WTC11 (cell line): Measurements from ENCODE around the gene CNTN5. TPM values are rescaled to one million over a fixed set of nuclear protein-coding genes. Genes with fewer than 3 reads are reported as not detected.

Experiments
- ATAC-seq: fragments of 200-7000 bp; cut with Tn5 transposase; 2 replicates; pipeline ENCODE4 v1.10.0; 2021; ENCODE audit warnings: mild to moderate bottlenecking, moderate library complexity
- CTCF ChIA-PET: fragments of 300-600 bp; sonication (Branson Sonifier 250); formaldehyde crosslinking; loops from one replicate; lab custom pipeline; 2021; ENCODE audit warnings: antibody characterized with exemption; lab: Charles Lee
- POLR2A ChIA-PET: fragments of 350-600 bp; sonication (Branson Sonifier 250); formaldehyde crosslinking; loops from one replicate; lab custom pipeline; 2021; ENCODE audit warnings: antibody characterized with exemption; lab: Charles Lee
- DNase-seq: peaks from one replicate; pipeline ENCODE4 v3.0.0; 2021; ENCODE audit warnings: low spot score
- H3K27ac Mint-ChIP-seq: 2 replicates; pipeline ENCODE4 v1.8.0; 2021; ENCODE audit warnings: mixed read lengths
- H3K27me3 Mint-ChIP-seq: 2 replicates; pipeline ENCODE4 v1.8.0; 2021; ENCODE audit warnings: low read depth, mild to moderate bottlenecking, moderate library complexity, mixed read lengths
- H3K36me3 Mint-ChIP-seq: 2 replicates; pipeline ENCODE4 v1.8.0; 2021; ENCODE audit warnings: mixed read lengths
- H3K4me1 Mint-ChIP-seq: 2 replicates; pipeline ENCODE4 v1.8.0; 2022; ENCODE audit warnings: mixed read lengths
- H3K4me3 Mint-ChIP-seq: 2 replicates; pipeline ENCODE4 v1.8.0; 2021; ENCODE audit warnings: mild to moderate bottlenecking, moderate library complexity, mixed read lengths
- H3K9me3 Mint-ChIP-seq: 2 replicates; pipeline ENCODE4 v1.8.0; 2021; ENCODE audit warnings: mixed read lengths
- CREM ChIP-seq: sonication (generic); formaldehyde crosslinking; IDR thresholded peaks from 2 replicates; pipeline ENCODE4 v1.8.1; 2022; ENCODE audit warnings: mild to moderate bottlenecking, missing genetic modification reagents, moderate library complexity
- E2F1 ChIP-seq: sonication (generic); formaldehyde crosslinking; IDR thresholded peaks from 2 replicates; pipeline ENCODE4 v1.8.0; 2022; ENCODE audit warnings: mild to moderate bottlenecking, missing genetic modification reagents
- ETV6 ChIP-seq: sonication (generic); formaldehyde crosslinking; IDR thresholded peaks from 2 replicates; pipeline ENCODE4 v1.8.1; 2022; ENCODE audit warnings: mild to moderate bottlenecking, missing genetic modification reagents
- FOXJ3 ChIP-seq: sonication (generic); formaldehyde crosslinking; IDR thresholded peaks from 2 replicates; pipeline ENCODE4 v1.9.0; 2021; ENCODE audit warnings: missing genetic modification reagents, mild to moderate bottlenecking, borderline replicate concordance
- FOXP4 ChIP-seq: sonication (generic); formaldehyde crosslinking; IDR thresholded peaks from 2 replicates; pipeline ENCODE4 v1.8.0; 2022; ENCODE audit warnings: mild to moderate bottlenecking, missing genetic modification reagents
- MXD4 ChIP-seq: fragments of 250-450 bp; sonication (Bioruptor Pico); IDR thresholded peaks from 2 replicates; pipeline ENCODE4 v1.8.0; 2021; ENCODE audit warnings: mild to moderate bottlenecking, moderate library complexity, borderline replicate concordance
- MYBL2 ChIP-seq: sonication (generic); formaldehyde crosslinking; IDR thresholded peaks from 2 replicates; pipeline ENCODE4 v1.8.1; 2023; ENCODE audit warnings: mild to moderate bottlenecking, moderate library complexity, missing genetic modification reagents
- NR3C1 ChIP-seq: sonication (generic); formaldehyde crosslinking; conservative IDR thresholded peaks from 2 replicates; pipeline ENCODE4 v1.8.1; 2023; ENCODE audit warnings: low read depth, mild to moderate bottlenecking, missing genetic modification reagents
- PRRX2 ChIP-seq: fragments of 250-450 bp; sonication (Bioruptor Pico); IDR thresholded peaks from 2 replicates; pipeline ENCODE4 v1.8.0; 2021; ENCODE audit warnings: mild to moderate bottlenecking
- RORB ChIP-seq: fragments of 250-450 bp; sonication (Bioruptor Pico); IDR thresholded peaks from 2 replicates; pipeline ENCODE4 v1.9.0; 2021; ENCODE audit warnings: mild to moderate bottlenecking
- ZNF281 ChIP-seq: sonication (generic); formaldehyde crosslinking; IDR thresholded peaks from 2 replicates; pipeline ENCODE4 v1.8.0; 2023; ENCODE audit warnings: mild to moderate bottlenecking, missing genetic modification reagents
- ZNF416 ChIP-seq: fragments of 250-450 bp; sonication (Bioruptor Pico); IDR thresholded peaks from 2 replicates; pipeline ENCODE4 v1.9.0; 2021; ENCODE audit warnings: mild to moderate bottlenecking, inconsistent platforms
- ZNF423 ChIP-seq: fragments of 250-450 bp; sonication (Bioruptor Pico); IDR thresholded peaks from 2 replicates; pipeline ENCODE4 v2.1.2; 2022; ENCODE audit warnings: mild to moderate bottlenecking, moderate library complexity
- ZNF512 ChIP-seq: sonication (generic); formaldehyde crosslinking; IDR thresholded peaks from 2 replicates; pipeline ENCODE4 v1.8.1; 2022; ENCODE audit warnings: missing genetic modification reagents, borderline replicate concordance
- ZNF671 ChIP-seq: fragments of 250-450 bp; sonication (Bioruptor Pico); IDR thresholded peaks from 2 replicates; pipeline ENCODE4 v1.8.0; 2021; ENCODE audit warnings: mild to moderate bottlenecking
- ZSCAN18 ChIP-seq: fragments of 250-450 bp; sonication (Bioruptor Pico); IDR thresholded peaks from 2 replicates; pipeline ENCODE4 v2.1.2; 2022; ENCODE audit warnings: mild to moderate bottlenecking, moderate library complexity
- total RNA-seq: library from RNA; stranded (reverse); gene quantifications from 3 replicates; pipeline ENCODE4 v1.2.3, GENCODE V29; 2021
- TF ChIP-seq, protein P1 (sequence below): sonication (generic); formaldehyde crosslinking; IDR thresholded peaks from 2 replicates; pipeline ENCODE4 v1.8.1; 2022; ENCODE audit warnings: mild to moderate bottlenecking, moderate library complexity, missing genetic modification reagents
- TF ChIP-seq, protein P2 (sequence below): sonication (generic); formaldehyde crosslinking; IDR thresholded peaks from 2 replicates; pipeline ENCODE4 v1.8.1; 2023; ENCODE audit warnings: mild to moderate bottlenecking, missing genetic modification reagents
- TF ChIP-seq, protein P3 (sequence below): fragments of 250-450 bp; sonication (Bioruptor Pico); IDR thresholded peaks from 2 replicates; pipeline ENCODE4 v1.9.0; 2021; ENCODE audit warnings: mild to moderate bottlenecking

The CNTN5 gene
- total RNA-seq, 1 experiment from 2014 or later = 0.07 TPM

DNA sequence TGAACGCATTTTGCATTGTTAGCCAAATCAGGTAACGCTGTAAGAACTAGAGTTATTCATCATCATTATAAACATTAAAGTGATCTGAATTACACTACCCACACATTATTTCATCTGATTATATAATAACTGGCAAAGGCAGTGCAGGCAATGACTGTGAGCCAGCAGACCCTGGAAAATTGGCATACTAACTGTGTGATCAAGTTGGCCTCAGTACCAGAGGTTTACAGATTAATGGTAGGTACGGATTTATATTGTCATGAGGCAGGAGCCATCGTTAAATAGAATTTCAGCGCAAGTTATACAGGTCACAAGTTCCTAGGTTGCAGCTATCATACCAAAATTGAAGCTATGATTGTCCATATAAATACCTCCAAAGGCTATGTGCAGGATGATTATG, 225.4 kb downstream of the CNTN5 start (continued):
- TF ChIP-seq ZSCAN18 (CRISPR knock-in tag) (no peak), MXD4 (CRISPR knock-in tag) (no peak), ZNF671 (CRISPR knock-in tag) (no peak), E2F1 (no peak)
- TF ChIP-seq, protein P1, sequence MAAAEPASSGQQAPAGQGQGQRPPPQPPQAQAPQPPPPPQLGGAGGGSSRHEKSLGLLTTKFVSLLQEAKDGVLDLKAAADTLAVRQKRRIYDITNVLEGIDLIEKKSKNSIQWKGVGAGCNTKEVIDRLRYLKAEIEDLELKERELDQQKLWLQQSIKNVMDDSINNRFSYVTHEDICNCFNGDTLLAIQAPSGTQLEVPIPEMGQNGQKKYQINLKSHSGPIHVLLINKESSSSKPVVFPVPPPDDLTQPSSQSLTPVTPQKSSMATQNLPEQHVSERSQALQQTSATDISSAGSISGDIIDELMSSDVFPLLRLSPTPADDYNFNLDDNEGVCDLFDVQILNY (CRISPR knock-in tag) = no peak
- TF ChIP-seq, protein P2, sequence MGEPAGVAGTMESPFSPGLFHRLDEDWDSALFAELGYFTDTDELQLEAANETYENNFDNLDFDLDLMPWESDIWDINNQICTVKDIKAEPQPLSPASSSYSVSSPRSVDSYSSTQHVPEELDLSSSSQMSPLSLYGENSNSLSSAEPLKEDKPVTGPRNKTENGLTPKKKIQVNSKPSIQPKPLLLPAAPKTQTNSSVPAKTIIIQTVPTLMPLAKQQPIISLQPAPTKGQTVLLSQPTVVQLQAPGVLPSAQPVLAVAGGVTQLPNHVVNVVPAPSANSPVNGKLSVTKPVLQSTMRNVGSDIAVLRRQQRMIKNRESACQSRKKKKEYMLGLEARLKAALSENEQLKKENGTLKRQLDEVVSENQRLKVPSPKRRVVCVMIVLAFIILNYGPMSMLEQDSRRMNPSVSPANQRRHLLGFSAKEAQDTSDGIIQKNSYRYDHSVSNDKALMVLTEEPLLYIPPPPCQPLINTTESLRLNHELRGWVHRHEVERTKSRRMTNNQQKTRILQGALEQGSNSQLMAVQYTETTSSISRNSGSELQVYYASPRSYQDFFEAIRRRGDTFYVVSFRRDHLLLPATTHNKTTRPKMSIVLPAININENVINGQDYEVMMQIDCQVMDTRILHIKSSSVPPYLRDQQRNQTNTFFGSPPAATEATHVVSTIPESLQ = no peak

- Mint-ChIP-seq H3K9me3 (no peaks in the 10 kb centered on the region), H3K4me3 (no peak overlapping the region), H3K36me3 (no peaks in the 10 kb centered on the region), H3K27ac (no peak overlapping the region), H3K27me3 (no peaks in the 10 kb centered on the region), H3K4me1 (no peaks in the 10 kb centered on the region)
- POLR2A ChIA-PET = no interaction called here
- DNase-seq (no peak), ATAC-seq (no peak)
- CTCF ChIA-PET = no interaction called here
- no peak for TF ChIP-seq MYBL2 (CRISPR knock-in tag)
- no peak for TF ChIP-seq PRRX2 (CRISPR knock-in tag)
- TF ChIP-seq FOXJ3 = no peak
- no peak for TF ChIP-seq ZNF512
- no peak for TF ChIP-seq RORB (CRISPR knock-in tag)
- no peak for TF ChIP-seq CREM (CRISPR knock-in tag)
- no peak for TF ChIP-seq ZNF423 (CRISPR knock-in tag)
- TF ChIP-seq NR3C1 = no peak
- no peak for TF ChIP-seq ZSCAN18 (CRISPR knock-in tag)
- TF ChIP-seq, protein P3, sequence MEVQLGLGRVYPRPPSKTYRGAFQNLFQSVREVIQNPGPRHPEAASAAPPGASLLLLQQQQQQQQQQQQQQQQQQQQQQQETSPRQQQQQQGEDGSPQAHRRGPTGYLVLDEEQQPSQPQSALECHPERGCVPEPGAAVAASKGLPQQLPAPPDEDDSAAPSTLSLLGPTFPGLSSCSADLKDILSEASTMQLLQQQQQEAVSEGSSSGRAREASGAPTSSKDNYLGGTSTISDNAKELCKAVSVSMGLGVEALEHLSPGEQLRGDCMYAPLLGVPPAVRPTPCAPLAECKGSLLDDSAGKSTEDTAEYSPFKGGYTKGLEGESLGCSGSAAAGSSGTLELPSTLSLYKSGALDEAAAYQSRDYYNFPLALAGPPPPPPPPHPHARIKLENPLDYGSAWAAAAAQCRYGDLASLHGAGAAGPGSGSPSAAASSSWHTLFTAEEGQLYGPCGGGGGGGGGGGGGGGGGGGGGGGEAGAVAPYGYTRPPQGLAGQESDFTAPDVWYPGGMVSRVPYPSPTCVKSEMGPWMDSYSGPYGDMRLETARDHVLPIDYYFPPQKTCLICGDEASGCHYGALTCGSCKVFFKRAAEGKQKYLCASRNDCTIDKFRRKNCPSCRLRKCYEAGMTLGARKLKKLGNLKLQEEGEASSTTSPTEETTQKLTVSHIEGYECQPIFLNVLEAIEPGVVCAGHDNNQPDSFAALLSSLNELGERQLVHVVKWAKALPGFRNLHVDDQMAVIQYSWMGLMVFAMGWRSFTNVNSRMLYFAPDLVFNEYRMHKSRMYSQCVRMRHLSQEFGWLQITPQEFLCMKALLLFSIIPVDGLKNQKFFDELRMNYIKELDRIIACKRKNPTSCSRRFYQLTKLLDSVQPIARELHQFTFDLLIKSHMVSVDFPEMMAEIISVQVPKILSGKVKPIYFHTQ (CRISPR knock-in tag) = no peak
- no peak for TF ChIP-seq ETV6 (CRISPR knock-in tag)
- no peak for TF ChIP-seq ZNF281 (CRISPR knock-in tag)
- TF ChIP-seq ZNF416 (CRISPR knock-in tag) = no peak
- TF ChIP-seq, protein P1 (CRISPR knock-in tag) = no peak
- no peak for TF ChIP-seq FOXP4 (CRISPR knock-in tag)
Observed at GRCh38 chr11:99256614-99257013, 235.9 kb downstream of the CNTN5 start.
